Measurements from ENCODE around the gene PKHD1. TPM values are rescaled to one million over a fixed set of nuclear protein-coding genes. Genes with fewer than 3 reads are reported as not detected.

The PKHD1 gene
- total and polyA plus RNA-seq, 2 of the 13 experiments (the other 11 are each of a cell fraction or from before 2014, with no cell fraction given), result 0.01 to 0.13 TPM

GRCh38 chr6:51574040-51574439 is 513.4 kb downstream of the PKHD1 start (continued):
- TF ChIP-seq ZNF407 (CRISPR knock-in tag; IDR thresholded peaks at IDR 0.05; ENCODE audit: not compliant biosample characterization), result no peak
- no peak for TF ChIP-seq GTF3A (CRISPR knock-in tag; conservative IDR thresholded peaks at IDR 0.05)

GRCh38 chr6:51571168-51571567 is 516.2 kb downstream of the PKHD1 start:
- Histone ChIP-seq H3K9me3 (ENCODE audit: low read length) (no peaks in the 10 kb centered on the region), H3K36me3 (replicated peaks in 1 of 2; ENCODE audit: control insufficient read depth in 1 of 2, insufficient read depth in 2 of 2, low read length in 2 of 2) (no peaks in the 10 kb centered on the region), H3K4me2 (ENCODE audit: low read depth, low read length) (no peak overlapping the region), H2AFZ (ENCODE audit: low read length) (no peak overlapping the region), H4K20me1 (ENCODE audit: insufficient read depth, low read length) (no peaks in the 10 kb centered on the region), H3K4me1 (ENCODE audit: insufficient read depth, low read length) (no peaks in the 10 kb centered on the region), H3K27me3 (ENCODE audit: control insufficient read depth in 1 of 2, insufficient read depth in 2 of 2, low read length in 2 of 2) (no peaks in the 10 kb centered on the region), H3K9ac (ENCODE audit: insufficient read depth, low read depth, low read length) (no peak overlapping the region), H3K27ac (ENCODE audit: extremely low read length, insufficient read depth, low read length) (no peak overlapping the region), H3K79me2 (ENCODE audit: insufficient read depth, low read length) (no peaks in the 10 kb centered on the region), H3K4me3 (replicated peaks in 1 of 3; ENCODE audit: insufficient read depth in 1 of 3, low read depth in 2 of 3, low read length in 3 of 3) (no peak overlapping the region)
- BruUV-seq (replicated peaks), result no TSS peak
- CTCF ChIA-PET (ENCODE audit: low intra/inter-chr PET ratio, low total read pairs), result no interaction called here
- FAIRE-seq, result no peak
- no peak for DNase-seq (ENCODE audit: low spot score)
- TF ChIP-seq SMAD3 (CRISPR knock-in tag; IDR thresholded peaks at IDR 0.05) (no peak), REST (IDR thresholded peaks at IDR 0.05; ENCODE audit: borderline replicate concordance in 1 of 2, low read depth in 1 of 2, low read length in 2 of 2) (peak in 1 of 2 experiments; percentile 74; a peak in 2 of 4 replicates)
- in situ Hi-C loops (cut with HindIII; ENCODE audit: extremely low pct_ligation_motif_present, low pct_unique_long_range_greater_than_20kb), result no loop called here
- intact Hi-C loops (cut with micrococcal nuclease; ENCODE audit: unreplicated experiment), result no loop called here
- POLR2A ChIA-PET, result no interaction called here
- ATAC-seq, result no peak
- WGBS (ENCODE audit: low lambda C conversion rate), result 0% methylated on average over 1 of the region's 1 CpG

Data from HepG2 (cell line).